BE2C (cell line): ENCODE data around the gene KCTD3.

ENCODE experiments used
- DNase-seq: peaks from one replicate; pipeline ENCODE4 v3.0.0-alpha.2; 2020
- H3K27me3 ChIP-seq: fragments of 250-450 bp; sonication (Bioruptor Pico); 2 replicates; pipeline ENCODE4 v1.5.1; 2020; ENCODE audit warnings: mild to moderate bottlenecking
- H3K36me3 ChIP-seq: fragments of 250-450 bp; sonication (Bioruptor Pico); 2 replicates; pipeline ENCODE4 v1.5.1; 2020; ENCODE audit warnings: mild to moderate bottlenecking
- H3K4me1 ChIP-seq: fragments of 250-450 bp; sonication (Bioruptor Pico); 2 replicates; pipeline ENCODE4 v1.5.1; 2020
- H3K4me3 ChIP-seq: 2 replicates; pipeline ENCODE4 v1.5.1; 2011; ENCODE audit warnings: low read depth, low read length
- H3K9me3 ChIP-seq: fragments of 250-450 bp; sonication (Bioruptor Pico); 2 replicates; pipeline ENCODE4 v1.5.1; 2020
- CTCF ChIP-seq: IDR thresholded peaks from 2 replicates; pipeline ENCODE4 v1.5.1; 2012; ENCODE audit warnings: mild to moderate bottlenecking, low read depth, low read length

KCTD3 gene

DNA sequence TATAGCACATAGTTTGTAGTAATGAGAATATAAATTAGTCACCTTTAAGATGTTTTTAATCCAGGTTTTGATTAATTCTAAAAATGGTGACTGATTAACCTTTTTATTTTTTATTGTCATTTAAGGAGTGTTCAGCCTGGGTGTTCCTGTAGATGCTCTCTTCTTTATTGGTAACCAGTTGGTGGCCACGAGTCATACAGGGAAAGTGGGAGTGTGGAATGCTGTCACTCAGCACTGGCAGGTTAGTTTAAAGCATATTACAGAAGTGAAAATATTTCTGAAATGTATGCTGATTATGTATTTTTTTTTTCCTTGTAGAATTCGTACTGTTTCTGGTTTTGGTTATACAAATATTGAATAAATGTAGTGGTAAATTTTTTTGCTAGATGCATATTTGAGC, 28.1 kb downstream of the KCTD3 start:
- H3K36me3 ChIP-seq: peaks cover 17% of the 10 kb centered on the region
- DNase-seq: no peak

DNA sequence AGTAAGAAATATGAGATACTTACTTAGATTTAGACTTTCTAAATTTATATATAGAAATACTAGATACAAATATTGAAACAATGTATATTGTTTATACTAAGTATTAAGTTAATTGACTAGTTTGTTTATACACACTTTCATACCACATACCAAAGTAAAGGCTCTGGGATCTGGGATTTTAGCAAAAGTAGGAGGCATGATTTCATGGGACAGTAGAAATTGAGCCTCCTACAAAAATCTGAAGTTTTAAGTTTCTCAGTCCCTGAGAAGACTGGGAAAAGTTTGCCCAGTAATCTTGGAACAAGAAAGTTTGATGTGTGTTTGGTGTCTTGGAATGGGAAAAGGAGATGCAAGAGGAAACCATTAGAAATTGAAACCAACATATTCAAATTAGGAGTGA, 30.9 kb downstream of the KCTD3 start:
- Histone ChIP-seq H3K4me3 (no peak overlapping the region), H3K36me3 (peaks cover 9% of the 10 kb centered on the region), H3K9me3 (no peaks in the 10 kb centered on the region), H3K4me1 (no peaks in the 10 kb centered on the region; the same call in 1 of the 2 replicates), H3K27me3 (no peaks in the 10 kb centered on the region)
- no peak for DNase-seq
- TF ChIP-seq CTCF: no peak

More for the DNA sequence above, 28.1 kb downstream of the KCTD3 start:
- no peak for TF ChIP-seq CTCF
- Histone ChIP-seq H3K4me3 (no peak overlapping the region), H3K9me3 (no peaks in the 10 kb centered on the region), H3K27me3 (no peaks in the 10 kb centered on the region), H3K4me1 (no peaks in the 10 kb centered on the region; the same call in 1 of the 2 replicates)

DNA sequence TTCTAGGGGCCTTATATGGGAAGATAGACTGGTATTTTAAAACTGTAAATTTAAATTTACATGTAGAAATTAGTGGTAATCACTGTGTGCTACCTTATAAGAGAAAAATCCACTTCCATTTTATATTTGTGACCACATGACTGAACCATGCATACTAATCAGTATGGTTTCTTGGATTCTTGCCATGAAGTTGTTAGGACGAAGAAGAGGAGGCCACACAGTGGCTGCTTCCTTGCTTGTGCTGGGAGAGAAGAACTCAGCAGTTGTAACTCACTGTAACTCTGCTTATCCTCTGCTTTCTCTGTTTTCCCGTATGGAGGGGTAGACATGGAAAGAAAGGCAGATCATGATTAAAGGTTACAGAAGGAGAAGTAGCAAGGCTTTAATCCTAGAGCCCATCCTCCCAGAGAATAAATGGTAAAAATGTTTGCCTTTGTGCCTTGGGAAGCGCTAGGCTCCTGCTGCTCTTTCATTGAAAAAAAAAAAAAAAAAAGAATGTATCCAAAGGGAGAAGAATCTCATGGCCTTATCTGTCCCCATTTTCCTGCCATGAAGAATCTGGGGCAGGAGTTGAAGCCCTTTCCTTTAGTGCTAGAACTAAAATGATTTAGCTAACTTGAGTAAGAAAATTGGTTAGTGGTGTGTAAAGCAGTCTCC, 32.4 kb downstream of the KCTD3 start:
- peaks cover 9% of the 10 kb centered on the region for H3K36me3 ChIP-seq
- no peak for TF ChIP-seq CTCF
- no peak for DNase-seq

DNA sequence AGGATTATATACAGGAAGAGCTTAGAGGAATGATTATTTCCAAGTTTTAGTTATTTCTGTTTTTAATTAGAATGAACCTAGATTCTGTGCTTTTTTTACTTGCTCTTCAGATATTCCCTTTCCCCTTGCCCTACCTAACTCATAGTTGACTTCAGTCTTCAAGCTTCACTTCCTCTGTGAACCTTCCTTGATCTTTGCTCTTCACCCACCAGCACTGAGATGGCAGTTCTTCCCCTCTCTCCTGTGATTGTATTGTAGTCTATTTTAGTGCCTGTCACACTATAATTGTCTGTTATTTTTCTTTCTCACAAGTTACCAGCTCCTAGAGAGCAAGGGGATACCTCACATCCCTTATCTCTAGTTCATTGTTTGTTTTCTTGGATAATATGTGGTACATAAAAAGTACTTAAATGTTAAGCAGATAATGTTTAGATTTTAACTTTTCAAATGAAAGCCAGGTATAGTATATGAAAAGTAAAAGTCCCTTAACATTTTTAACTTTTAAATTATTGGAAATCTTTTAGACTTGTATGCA, 33.2 kb downstream of the KCTD3 start:
- TF ChIP-seq CTCF: no peak
- DNase-seq: no peak
- Histone ChIP-seq H3K27me3 (no peaks in the 10 kb centered on the region), H3K36me3 (peaks cover 9% of the 10 kb centered on the region), H3K4me3 (no peak overlapping the region), H3K4me1 (no peaks in the 10 kb centered on the region; the same call in 1 of the 2 replicates), H3K9me3 (no peaks in the 10 kb centered on the region)

More for the DNA sequence above, 32.4 kb downstream of the KCTD3 start:
- Histone ChIP-seq H3K27me3 (no peaks in the 10 kb centered on the region), H3K9me3 (no peaks in the 10 kb centered on the region), H3K4me1 (no peaks in the 10 kb centered on the region; the same call in 1 of the 2 replicates), H3K4me3 (no peak overlapping the region)

- H3K4me1 ChIP-seq: peaks cover 2% of the 10 kb centered on the region; the same call in 1 of the 2 replicates
- TF ChIP-seq CTCF: no peak
- no peak for DNase-seq
- H3K27me3 ChIP-seq: no peaks in the 10 kb centered on the region
- H3K36me3 ChIP-seq: peaks cover 10% of the 10 kb centered on the region
- H3K4me3 ChIP-seq: no peak overlapping the region
- H3K9me3 ChIP-seq: no peaks in the 10 kb centered on the region
These were observed 33.8 kb downstream of the KCTD3 start for GRCh38 chr1:215600867-215601266.

DNA sequence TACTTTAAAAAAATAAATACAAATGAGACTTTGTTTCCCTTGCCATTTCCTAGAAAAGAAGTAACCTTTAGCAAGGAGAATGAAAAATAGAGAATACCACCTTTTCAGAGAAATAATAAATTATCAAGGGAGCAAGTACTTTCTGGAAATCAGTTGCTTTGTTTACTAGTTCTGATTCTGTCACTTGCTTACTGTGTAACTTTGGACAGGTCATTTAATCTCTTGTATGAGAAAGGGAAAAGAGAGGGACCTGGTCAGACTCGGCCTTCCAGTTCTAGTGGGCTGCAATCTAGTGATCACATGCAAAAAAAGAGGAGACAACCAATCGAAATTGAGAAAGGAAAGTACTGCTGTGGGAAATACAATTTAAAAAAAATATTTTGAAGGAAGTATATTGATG, 34.2 kb downstream of the KCTD3 start:
- Histone ChIP-seq H3K36me3 (peaks cover 11% of the 10 kb centered on the region), H3K9me3 (no peaks in the 10 kb centered on the region), H3K4me3 (no peak overlapping the region), H3K27me3 (no peaks in the 10 kb centered on the region), H3K4me1 (peaks cover 6% of the 10 kb centered on the region; the same call in 1 of the 2 replicates)
- DNase-seq: no peak
- TF ChIP-seq CTCF: no peak
